Gastrocnemius medialis (tissue), 4 donors: Measurements from ENCODE around the gene FAM83F. TPM values are rescaled to one million over a fixed set of nuclear protein-coding genes. Genes with fewer than 3 reads are reported as not detected.
"Not testable (repeated sequence)": the region's sequence is repeated elsewhere in the genome, so short reads cannot be mapped to it uniquely, and the experiment has no call there.

Experiments used
- ATAC-seq, 2 donors: fragments of 150-250 bp; one replicate each; pipeline ENCODE4 v1.9.1; 2016
- DNase-seq, 2 donors: peaks; one replicate each; pipeline ENCODE4 v3.0.0-alpha.2; 2019
- H3K27ac ChIP-seq, 4 donors: fragments of 200-600 bp; sonication (generic); 1 replicate in 1 of 4; 2 replicates in 3 of 4; pipeline ENCODE4 v1.5.1; 2016 to 2018; ENCODE audit warnings: mild to moderate bottlenecking in 2 of 4, moderate library complexity in 1 of 4
- H3K27me3 ChIP-seq, 3 donors: fragments of 200-600 bp; sonication (generic) in 2 of 3; 1 replicate in 1 of 3; 2 replicates in 2 of 3; pipeline versions ENCODE4 v1.5.1 to v1.6.0; 2016 to 2019; ENCODE audit warnings: mild to moderate bottlenecking in 1 of 3, moderate library complexity in 1 of 3
- H3K36me3 ChIP-seq, 2 donors: fragments of 200-600 bp; sonication (generic) in 1 of 2; one replicate each; pipeline ENCODE4 v1.5.1; 2017 to 2018
- H3K4me1 ChIP-seq, 2 donors: fragments of 200-600 bp; sonication (generic) in 1 of 2; one replicate each; pipeline ENCODE4 v1.5.1; 2016 to 2017; ENCODE audit warnings: mild to moderate bottlenecking in 2 of 2
- H3K4me3 ChIP-seq, 4 donors: fragments of 200-600 bp; sonication (generic) in 3 of 4; 1 replicate in 1 of 4; 2 replicates in 3 of 4; pipeline ENCODE4 v1.5.1; 2016 to 2019; ENCODE audit warnings: mild to moderate bottlenecking in 2 of 4
- H3K9me3 ChIP-seq, 3 donors: fragments of 200-600 bp; sonication (generic) in 2 of 3; 1 replicate in 1 of 3; 2 replicates in 2 of 3; pipeline ENCODE4 v1.5.1; 2016 to 2019
- CTCF ChIP-seq, 5 experiments: fragments of 450-650 bp in 3 of 5; fragments of 200-600 bp in 2 of 5; sonication (generic) in 2 of 5; IDR thresholded peaks in 4 of 5; conservative IDR thresholded peaks in 1 of 5; 1 replicate in 4 of 5; 2 replicates in 1 of 5; pipeline ENCODE4 v1.5.1; 2016 to 2019; ENCODE audit warnings: antibody characterized with exemption in 5 of 5, mild to moderate bottlenecking in 3 of 5, moderate library complexity in 3 of 5
- POLR2A ChIP-seq, 2 donors: fragments of 450-650 bp; IDR thresholded peaks; one replicate each; pipeline ENCODE4 v1.6.1; 2017; ENCODE audit warnings: antibody characterized with exemption in 2 of 2, mild to moderate bottlenecking in 2 of 2, moderate library complexity in 2 of 2
- in situ Hi-C, 4 donors: fragments of 200-750 bp; cut with MboI; loops; one replicate each; pipeline versions ENCODE4 v1.15.0 to v1.8.0; 2017; ENCODE audit warnings: low sequenced_read_pairs in 4 of 4
- intact Hi-C: fragments of 100-400 bp; cut with DNase I; formaldehyde crosslinking; loops from one replicate; pipeline ENCODE4 v1.15.1; 2023; ENCODE audit warnings: low total_unique reads
- total RNA-seq, 4 donors: library from RNA; depleted of rRNA; stranded (reverse); fragments of >200 nt; gene quantifications; one replicate each; pipeline versions ENCODE4 v1.1.0 to v1.2.3, GENCODE V29; 2016

The FAM83F gene
- total RNA-seq, 4 donors from 2014 or later, result 0.02 to 0.15 (median 0.07) TPM; not detected in 1

GRCh38 chr22:39949964-39950737, 44.6 kb upstream of the FAM83F start:
- Histone ChIP-seq H3K9me3 (no peaks in the 10 kb centered on the region), H3K4me1 (no peaks in the 10 kb centered on the region), H3K36me3 (no peaks in the 10 kb centered on the region), H3K27me3 (no peaks in the 10 kb centered on the region), H3K27ac (no peak overlapping the region), H3K4me3 (no peak overlapping the region)
- no peak for TF ChIP-seq CTCF (IDR thresholded peaks at IDR 0.05 in 4 of 5, conservative IDR thresholded peaks at IDR 0.05 in 1 of 5)
- no peak for TF ChIP-seq POLR2A (IDR thresholded peaks at IDR 0.05)
- intact Hi-C loops, result no loop called here
- in situ Hi-C loops, result no loop called here
- DNase-seq (no peak), ATAC-seq (no peak)

- H3K27ac ChIP-seq, intact Hi-C loops, in situ Hi-C loops, DNase-seq, H3K36me3 ChIP-seq, ATAC-seq, H3K27me3 ChIP-seq, H3K9me3 ChIP-seq, H3K4me3 ChIP-seq, H3K4me1 ChIP-seq: not testable (repeated sequence)
Observed at GRCh38 chr22:39951603-39952293, 43.0 kb upstream of the FAM83F start.

GRCh38 chr22:39952347-39952746, 42.4 kb upstream of the FAM83F start:
- H3K4me1 ChIP-seq, result no peaks in the 10 kb centered on the region
- H3K36me3 ChIP-seq, result no peaks in the 10 kb centered on the region
- no peak overlapping the region for H3K4me3 ChIP-seq
- H3K27ac ChIP-seq, result no peak overlapping the region
- ATAC-seq (no peak), DNase-seq (no peak)
- intact Hi-C loops (no loop called here), in situ Hi-C loops (no loop called here)
- TF ChIP-seq POLR2A (IDR thresholded peaks at IDR 0.05), result no peak
- TF ChIP-seq CTCF (IDR thresholded peaks at IDR 0.05 in 4 of 5, conservative IDR thresholded peaks at IDR 0.05 in 1 of 5), result no peak
- no peaks in the 10 kb centered on the region for H3K9me3 ChIP-seq
- H3K27me3 ChIP-seq, result no peaks in the 10 kb centered on the region

GRCh38 chr22:39953101-39953500, 41.7 kb upstream of the FAM83F start:
- no peak overlapping the region for H3K27ac ChIP-seq
- ATAC-seq (no peak), DNase-seq (no peak)
- H3K27me3 ChIP-seq, result no peaks in the 10 kb centered on the region
- H3K36me3 ChIP-seq, result no peaks in the 10 kb centered on the region
- H3K4me1 ChIP-seq, result no peaks in the 10 kb centered on the region
- in situ Hi-C loops, result no loop called here
- H3K9me3 ChIP-seq, result no peaks in the 10 kb centered on the region
- intact Hi-C loops, result no loop called here
- H3K4me3 ChIP-seq, result no peak overlapping the region
- no peak for TF ChIP-seq POLR2A (IDR thresholded peaks at IDR 0.05)
- TF ChIP-seq CTCF (IDR thresholded peaks at IDR 0.05 in 4 of 5, conservative IDR thresholded peaks at IDR 0.05 in 1 of 5), result no peak

- H3K4me3 ChIP-seq, result no peak overlapping the region
- in situ Hi-C loops (no loop called here), intact Hi-C loops (no loop called here)
- DNase-seq, result no peak
- no peaks in the 10 kb centered on the region for H3K4me1 ChIP-seq
- no peaks in the 10 kb centered on the region for H3K27me3 ChIP-seq
- ATAC-seq, result no peak
- no peaks in the 10 kb centered on the region for H3K36me3 ChIP-seq
- H3K27ac ChIP-seq, result no peak overlapping the region
- no peaks in the 10 kb centered on the region for H3K9me3 ChIP-seq
- no peak for TF ChIP-seq POLR2A (IDR thresholded peaks at IDR 0.05)
- no peak for TF ChIP-seq CTCF (IDR thresholded peaks at IDR 0.05 in 4 of 5, conservative IDR thresholded peaks at IDR 0.05 in 1 of 5)
Observed at GRCh38 chr22:39954584-39955055, 40.1 kb upstream of the FAM83F start.
